ENCODE results near the gene PRDM7.
"Not testable (repeated sequence)": the region's sequence is repeated elsewhere in the genome, so short reads cannot be mapped to it uniquely, and the experiment has no call there.

The PRDM7 gene

DNA sequence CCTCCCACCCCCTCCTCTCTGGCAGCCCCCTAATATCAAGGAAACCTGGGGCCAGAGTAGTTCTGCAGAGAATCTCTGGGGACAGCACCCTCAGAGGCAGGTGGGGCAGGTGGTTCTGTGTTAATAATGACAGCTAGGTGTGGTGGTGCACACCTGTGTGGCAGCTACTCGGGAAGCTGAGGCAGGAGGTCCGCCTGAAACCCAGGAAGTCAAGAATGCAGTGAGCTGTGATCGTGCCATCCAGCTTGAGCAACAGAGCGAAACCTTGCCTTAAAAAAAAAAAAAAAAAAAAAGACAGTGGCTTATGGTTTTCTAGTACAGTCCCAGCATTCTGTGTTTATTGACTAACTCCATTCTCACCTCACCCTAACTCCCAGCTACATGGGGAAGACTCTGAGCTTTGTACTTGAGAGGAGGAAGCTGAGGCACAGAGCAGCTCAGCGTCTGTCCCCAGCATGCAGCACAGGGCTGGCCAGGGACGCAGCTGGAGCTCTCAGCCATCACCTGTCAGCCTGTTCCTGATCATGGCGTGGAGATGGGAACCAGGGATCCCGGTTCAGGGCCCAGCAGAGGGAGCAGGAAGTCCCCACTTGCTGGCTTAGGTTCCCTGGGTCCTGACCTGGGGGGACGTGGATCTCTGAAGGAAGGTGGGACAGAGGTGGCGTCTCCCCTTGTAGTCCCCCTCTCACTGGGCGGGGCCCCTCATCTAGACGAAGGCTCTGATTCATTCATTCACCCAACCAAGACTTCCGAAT, 64.0 kb downstream of the PRDM7 start:
- no peak overlapping the region for H3K4me3 ChIP-seq (ENCODE audit: low read depth, low read length)
- peak; percentile 80 for DNase-seq (ENCODE audit: low read depth)
- TF ChIP-seq, protein P1, sequence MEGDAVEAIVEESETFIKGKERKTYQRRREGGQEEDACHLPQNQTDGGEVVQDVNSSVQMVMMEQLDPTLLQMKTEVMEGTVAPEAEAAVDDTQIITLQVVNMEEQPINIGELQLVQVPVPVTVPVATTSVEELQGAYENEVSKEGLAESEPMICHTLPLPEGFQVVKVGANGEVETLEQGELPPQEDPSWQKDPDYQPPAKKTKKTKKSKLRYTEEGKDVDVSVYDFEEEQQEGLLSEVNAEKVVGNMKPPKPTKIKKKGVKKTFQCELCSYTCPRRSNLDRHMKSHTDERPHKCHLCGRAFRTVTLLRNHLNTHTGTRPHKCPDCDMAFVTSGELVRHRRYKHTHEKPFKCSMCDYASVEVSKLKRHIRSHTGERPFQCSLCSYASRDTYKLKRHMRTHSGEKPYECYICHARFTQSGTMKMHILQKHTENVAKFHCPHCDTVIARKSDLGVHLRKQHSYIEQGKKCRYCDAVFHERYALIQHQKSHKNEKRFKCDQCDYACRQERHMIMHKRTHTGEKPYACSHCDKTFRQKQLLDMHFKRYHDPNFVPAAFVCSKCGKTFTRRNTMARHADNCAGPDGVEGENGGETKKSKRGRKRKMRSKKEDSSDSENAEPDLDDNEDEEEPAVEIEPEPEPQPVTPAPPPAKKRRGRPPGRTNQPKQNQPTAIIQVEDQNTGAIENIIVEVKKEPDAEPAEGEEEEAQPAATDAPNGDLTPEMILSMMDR (IDR thresholded peaks at IDR 0.05; ENCODE audit: insufficient read depth, low read depth, low read length, missing control alignments): no peak

GRCh38 chr16:90011908-90012501, 65.1 kb downstream of the PRDM7 start:
- no peak for DNase-seq (ENCODE audit: low read depth)
- no peak overlapping the region for H3K4me3 ChIP-seq (ENCODE audit: low read depth, low read length)
- TF ChIP-seq, protein P1 (IDR thresholded peaks at IDR 0.05; ENCODE audit: insufficient read depth, low read depth, low read length, missing control alignments): no peak

GRCh38 chr16:90011508-90011819, 65.7 kb downstream of the PRDM7 start:
- DNase-seq (ENCODE audit: low read depth): no peak
- TF ChIP-seq, protein P1 (IDR thresholded peaks at IDR 0.05; ENCODE audit: insufficient read depth, low read depth, low read length, missing control alignments): no peak
- no peak overlapping the region for H3K4me3 ChIP-seq (ENCODE audit: low read depth, low read length)

DNA sequence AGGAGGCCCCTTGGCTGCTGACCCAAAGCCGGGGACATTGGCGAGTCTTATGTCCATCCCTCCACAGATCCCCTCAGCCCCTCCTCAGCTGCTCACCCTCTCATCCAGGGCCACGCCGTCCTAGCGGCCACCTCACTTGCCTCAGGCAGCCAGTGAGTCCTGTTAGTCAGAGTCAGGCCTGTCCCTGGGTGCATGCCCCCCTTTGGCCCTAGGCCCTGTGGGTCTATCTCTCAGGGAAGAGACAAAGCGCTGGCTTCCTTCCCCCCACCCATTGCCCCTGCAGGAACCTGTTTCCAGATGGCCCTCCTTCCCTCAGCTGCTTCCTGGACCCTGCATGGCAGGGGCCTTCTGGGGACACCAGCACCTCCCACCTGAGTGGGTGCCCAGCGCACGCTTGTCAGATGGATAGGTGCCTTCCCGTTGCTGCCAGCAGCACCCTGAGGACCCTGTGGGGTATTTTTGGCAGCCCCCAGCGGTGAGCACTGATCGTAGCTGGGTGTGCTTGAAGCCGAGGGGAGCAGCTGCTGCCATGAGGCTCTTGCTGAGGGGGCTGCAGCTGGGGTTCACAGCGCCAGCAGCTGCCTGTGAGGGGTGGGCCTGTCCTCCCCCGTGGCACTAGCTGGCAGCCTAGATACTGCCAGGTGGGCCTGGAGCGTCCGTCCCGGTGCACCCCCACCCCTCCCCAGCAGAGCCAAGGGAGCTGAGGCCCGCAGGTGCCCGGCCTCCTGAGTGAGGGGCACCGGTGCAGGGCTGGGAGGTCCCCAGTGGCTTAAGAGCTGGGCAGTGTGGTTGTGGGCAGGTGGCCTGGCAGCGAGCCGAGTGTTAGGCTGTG, 66.2 kb downstream of the PRDM7 start:
- no peak overlapping the region for H3K4me3 ChIP-seq (ENCODE audit: low read depth, low read length)
- no peak for DNase-seq (ENCODE audit: low read depth)
- TF ChIP-seq, protein P1 (IDR thresholded peaks at IDR 0.05; ENCODE audit: insufficient read depth, low read depth, low read length, missing control alignments): no peak

- H3K4me3 ChIP-seq (ENCODE audit: low read depth, low read length): peak overlapping the region; percentile 31
- TF ChIP-seq, protein P1 (IDR thresholded peaks at IDR 0.05; ENCODE audit: insufficient read depth, low read depth, low read length, missing control alignments): no peak
Measured at GRCh38 chr16:90009172-90009899, 67.8 kb downstream of the PRDM7 start.

GRCh38 chr16:90008708-90009145, 68.4 kb downstream of the PRDM7 start:
- TF ChIP-seq, protein P1 (IDR thresholded peaks at IDR 0.05; ENCODE audit: insufficient read depth, low read depth, low read length, missing control alignments): no peak
- peak; percentile 80 for DNase-seq (ENCODE audit: low read depth)
- peak overlapping the region; percentile 31 for H3K4me3 ChIP-seq (ENCODE audit: low read depth, low read length)

More at GRCh38 chr16:90009172-90009899, 67.8 kb downstream of the PRDM7 start:
- no peak for DNase-seq (ENCODE audit: low read depth)

DNA sequence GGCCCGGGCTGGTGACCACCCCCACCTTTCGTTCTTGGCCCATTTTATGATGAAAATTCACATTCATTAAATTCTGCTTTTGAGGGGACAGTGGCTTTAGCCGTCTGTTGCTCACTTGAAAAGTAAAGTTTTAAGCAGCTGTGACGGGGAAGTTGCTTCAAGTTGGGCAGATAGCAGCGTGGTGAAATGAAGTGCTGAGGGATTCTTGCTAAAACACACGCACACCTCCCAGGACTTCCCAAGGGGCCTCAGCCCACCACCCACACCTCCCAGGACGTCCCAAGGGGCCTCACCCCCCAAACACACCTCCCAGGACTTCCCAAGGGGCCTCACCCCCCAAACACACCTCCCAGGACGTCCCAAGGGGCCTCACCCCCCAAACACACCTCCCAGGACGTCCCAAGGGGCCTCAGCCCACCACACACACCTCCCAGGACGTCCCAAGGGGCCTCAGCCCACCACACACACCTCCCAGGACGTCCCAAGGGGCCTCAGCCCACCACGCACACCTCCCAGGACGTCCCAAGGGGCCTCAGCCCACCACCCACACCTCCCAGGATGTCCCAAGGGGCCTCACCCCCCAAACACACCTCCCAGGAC, 69.4 kb downstream of the PRDM7 start:
- H3K4me3 ChIP-seq (ENCODE audit: low read depth, low read length); DNase-seq (ENCODE audit: low read depth): not testable (repeated sequence)

All from GM12865 (cell line).